Gastrocnemius medialis (tissue), 4 donors: Measurements from ENCODE around the gene AFG3L2.

ENCODE experiments used
- POLR2A ChIP-seq, 2 donors: fragments of 450-650 bp; IDR thresholded peaks; one replicate each; pipeline ENCODE4 v1.6.1; 2017; ENCODE audit warnings: antibody characterized with exemption in 2 of 2, mild to moderate bottlenecking in 2 of 2, moderate library complexity in 2 of 2
- TF ChIP-seq, protein P1 (sequence below), 5 experiments: fragments of 450-650 bp in 3 of 5; fragments of 200-600 bp in 2 of 5; sonication (generic) in 2 of 5; IDR thresholded peaks in 4 of 5; conservative IDR thresholded peaks in 1 of 5; 1 replicate in 4 of 5; 2 replicates in 1 of 5; pipeline ENCODE4 v1.5.1; 2016 to 2019; ENCODE audit warnings: antibody characterized with exemption in 5 of 5, mild to moderate bottlenecking in 3 of 5, moderate library complexity in 3 of 5

DNA sequence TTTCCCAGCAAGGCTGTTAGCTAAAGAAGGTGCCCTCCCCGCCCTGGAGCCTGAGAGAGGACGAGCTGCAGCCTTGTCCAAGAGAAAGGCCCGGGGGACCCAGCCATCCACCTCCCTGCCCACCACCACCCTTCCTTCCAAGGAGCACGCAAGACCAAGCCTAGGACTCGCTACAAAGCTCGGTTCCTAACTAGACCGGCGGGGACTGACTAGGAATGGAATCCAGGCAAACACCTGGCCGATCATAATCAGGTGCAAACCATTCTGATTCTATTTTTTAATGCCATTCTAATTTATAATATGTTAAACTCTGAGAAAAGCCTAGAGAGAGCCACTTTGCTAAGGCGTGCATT, 88.6 kb downstream of the AFG3L2 start:
- no peak for TF ChIP-seq POLR2A (IDR thresholded peaks at IDR 0.05)
- TF ChIP-seq, protein P1, sequence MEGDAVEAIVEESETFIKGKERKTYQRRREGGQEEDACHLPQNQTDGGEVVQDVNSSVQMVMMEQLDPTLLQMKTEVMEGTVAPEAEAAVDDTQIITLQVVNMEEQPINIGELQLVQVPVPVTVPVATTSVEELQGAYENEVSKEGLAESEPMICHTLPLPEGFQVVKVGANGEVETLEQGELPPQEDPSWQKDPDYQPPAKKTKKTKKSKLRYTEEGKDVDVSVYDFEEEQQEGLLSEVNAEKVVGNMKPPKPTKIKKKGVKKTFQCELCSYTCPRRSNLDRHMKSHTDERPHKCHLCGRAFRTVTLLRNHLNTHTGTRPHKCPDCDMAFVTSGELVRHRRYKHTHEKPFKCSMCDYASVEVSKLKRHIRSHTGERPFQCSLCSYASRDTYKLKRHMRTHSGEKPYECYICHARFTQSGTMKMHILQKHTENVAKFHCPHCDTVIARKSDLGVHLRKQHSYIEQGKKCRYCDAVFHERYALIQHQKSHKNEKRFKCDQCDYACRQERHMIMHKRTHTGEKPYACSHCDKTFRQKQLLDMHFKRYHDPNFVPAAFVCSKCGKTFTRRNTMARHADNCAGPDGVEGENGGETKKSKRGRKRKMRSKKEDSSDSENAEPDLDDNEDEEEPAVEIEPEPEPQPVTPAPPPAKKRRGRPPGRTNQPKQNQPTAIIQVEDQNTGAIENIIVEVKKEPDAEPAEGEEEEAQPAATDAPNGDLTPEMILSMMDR (IDR thresholded peaks at IDR 0.05 in 4 of 5, conservative IDR thresholded peaks at IDR 0.05 in 1 of 5), result no peak
